Ishikawa (cell line): ENCODE data around the gene PIWIL4.

ENCODE experiments used
- CEBPB ChIP-seq: IDR thresholded peaks from 2 replicates; pipeline ENCODE4 v1.6.1; 2012
- CREB1 ChIP-seq: IDR thresholded peaks from 2 replicates; pipeline ENCODE4 v1.6.1; 2012; ENCODE audit warnings: low read depth
- EGR1 ChIP-seq: IDR thresholded peaks from 2 replicates; pipeline ENCODE4 v1.6.1; 2012
- EP300 ChIP-seq: IDR thresholded peaks from 2 replicates; pipeline ENCODE4 v1.6.1; 2012; ENCODE audit warnings: borderline replicate concordance
- FOXM1 ChIP-seq: IDR thresholded peaks from 2 replicates; pipeline ENCODE4 v1.6.1; 2012; ENCODE audit warnings: low read depth, borderline replicate concordance
- MAX ChIP-seq: IDR thresholded peaks from 2 replicates; pipeline ENCODE4 v1.6.1; 2012
- NFIC ChIP-seq: IDR thresholded peaks from 2 replicates; pipeline ENCODE4 v1.6.1; 2012
- RAD21 ChIP-seq: IDR thresholded peaks from 2 replicates; pipeline ENCODE4 v1.6.1; 2012; ENCODE audit warnings: low read depth
- REST ChIP-seq: IDR thresholded peaks from 2 replicates; pipeline ENCODE4 v1.6.1; 2012; ENCODE audit warnings: low read depth, mild to moderate bottlenecking
- TAF1 ChIP-seq: IDR thresholded peaks from 2 replicates; pipeline ENCODE4 v1.6.1; 2012; ENCODE audit warnings: low read depth, mild to moderate bottlenecking
- TCF12 ChIP-seq: IDR thresholded peaks from 2 replicates; pipeline ENCODE4 v1.6.1; 2012; ENCODE audit warnings: low read depth
- TEAD4 ChIP-seq: IDR thresholded peaks from 2 replicates; pipeline ENCODE4 v1.6.1; 2012
- USF1 ChIP-seq: IDR thresholded peaks from 2 replicates; pipeline ENCODE4 v1.6.1; 2012
- YY1 ChIP-seq: IDR thresholded peaks from 2 replicates; pipeline ENCODE4 v1.6.1; 2012; ENCODE audit warnings: low read depth
- ZBTB7A ChIP-seq: IDR thresholded peaks from 2 replicates; pipeline ENCODE4 v1.6.1; 2012; ENCODE audit warnings: low read depth

The PIWIL4 gene

GRCh38 chr11:94602430-94603372 is 35.5 kb downstream of the PIWIL4 start:
- TF ChIP-seq TCF12: no peak
- no peak for TF ChIP-seq CEBPB
- no peak for TF ChIP-seq EGR1
- TF ChIP-seq EP300: no peak
- TF ChIP-seq TAF1: no peak
- no peak for TF ChIP-seq USF1
- TF ChIP-seq REST: no peak
- no peak for TF ChIP-seq RAD21
- TF ChIP-seq YY1: no peak
- no peak for TF ChIP-seq NFIC
- TF ChIP-seq CREB1: no peak
- no peak for TF ChIP-seq TEAD4
- no peak for TF ChIP-seq FOXM1
- no peak for TF ChIP-seq ZBTB7A
- TF ChIP-seq MAX: no peak

GRCh38 chr11:94603587-94603986 is 36.4 kb downstream of the PIWIL4 start:
- TF ChIP-seq NFIC (no peak), CREB1 (no peak), TAF1 (no peak), YY1 (no peak), TEAD4 (no peak), EGR1 (no peak), RAD21 (no peak), TCF12 (no peak), FOXM1 (no peak), CEBPB (no peak), MAX (no peak), EP300 (no peak), REST (no peak), USF1 (no peak), ZBTB7A (no peak)

- TF ChIP-seq USF1 (no peak), ZBTB7A (no peak), CEBPB (no peak), NFIC (no peak), CREB1 (no peak), TEAD4 (no peak), EGR1 (no peak), EP300 (no peak), RAD21 (no peak), TAF1 (no peak), REST (no peak), FOXM1 (no peak), YY1 (no peak), TCF12 (no peak), MAX (no peak)
Observed at GRCh38 chr11:94604482-94604881, 37.3 kb downstream of the PIWIL4 start.
